ENCODE measurements around the gene BUD31.
"Not testable (repeated sequence)": the region's sequence is repeated elsewhere in the genome, so short reads cannot be mapped to it uniquely, and the experiment has no call there.

The BUD31 gene

DNA sequence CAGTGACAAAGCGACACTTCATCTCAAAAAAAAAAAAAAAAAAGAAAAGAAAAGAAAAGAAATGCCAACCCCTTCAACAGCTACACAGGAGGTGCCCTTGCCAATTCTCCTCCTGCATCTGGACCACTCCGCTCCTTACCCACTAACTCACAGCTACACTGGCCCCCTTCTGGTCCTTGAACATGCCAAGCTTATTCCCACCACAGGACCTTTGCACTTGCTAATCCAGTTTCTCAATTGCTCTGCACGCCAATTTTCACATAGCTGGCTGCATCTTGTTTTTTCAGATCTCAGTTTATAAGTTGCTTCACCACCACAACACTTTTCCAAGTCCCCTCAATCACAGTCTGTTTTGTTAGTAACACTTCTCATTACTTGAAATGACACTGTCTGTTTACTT lies 5.9 kb upstream of the BUD31 start:
- no peak for DNase-seq

GRCh38 chr7:99403764-99404163 lies 5.0 kb upstream of the BUD31 start:
- no peak for DNase-seq

- no peak for DNase-seq
These were observed 4.4 kb upstream of the BUD31 start for GRCh38 chr7:99404235-99404976.

GRCh38 chr7:99404977-99405320 lies 3.8 kb upstream of the BUD31 start:
- no peak for DNase-seq

GRCh38 chr7:99406557-99406956 lies 2.2 kb upstream of the BUD31 start:
- no peak for DNase-seq

DNA sequence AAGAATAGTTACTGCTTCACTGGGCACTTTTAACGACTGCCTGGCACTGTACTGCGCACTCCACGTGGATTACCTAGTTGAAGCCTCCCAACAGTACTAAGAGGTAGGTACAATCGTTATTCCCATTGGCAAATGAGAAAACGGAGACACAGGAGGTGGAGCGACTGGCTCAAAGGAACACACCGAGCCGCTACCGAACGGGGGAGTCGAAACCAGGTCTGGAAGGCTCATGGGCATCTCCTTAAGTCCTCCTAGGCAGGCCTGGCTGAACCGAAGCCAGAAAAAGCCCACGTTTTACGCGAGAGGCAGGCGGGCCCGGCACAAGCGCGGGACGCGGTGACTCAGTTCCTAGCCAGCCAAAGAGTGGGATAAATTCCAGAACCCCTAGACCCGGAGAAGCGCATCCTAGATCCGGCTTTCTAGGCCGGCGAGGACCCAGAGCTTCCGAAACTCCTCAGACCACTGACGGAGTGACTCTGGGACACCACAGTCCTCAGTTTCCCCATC lies 844 bp upstream of the BUD31 start:
- peak; percentile 37 for DNase-seq

- DNase-seq, result no peak
These were observed 413 bp downstream of the BUD31 start for GRCh38 chr7:99409192-99409572.

DNA sequence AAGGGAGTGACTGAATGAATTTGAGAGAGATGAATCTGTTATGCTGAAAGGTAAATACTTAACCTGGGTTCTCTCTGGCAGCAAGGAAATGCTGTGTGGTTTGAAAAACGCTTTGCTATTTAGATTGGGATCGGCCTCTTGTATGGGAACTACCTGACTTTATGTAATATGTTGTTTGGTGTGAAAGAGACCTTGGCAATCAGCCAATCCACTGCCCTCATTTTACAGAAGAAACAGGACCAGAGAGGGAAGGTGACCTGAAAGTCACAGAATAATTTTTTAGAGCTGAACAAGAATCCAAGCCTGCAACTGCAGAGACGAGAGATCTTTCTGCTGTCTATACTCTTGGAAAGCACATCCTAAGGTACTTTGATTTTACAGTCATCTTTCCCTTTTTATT lies 1.0 kb downstream of the BUD31 start:
- DNase-seq, result no peak

DNA sequence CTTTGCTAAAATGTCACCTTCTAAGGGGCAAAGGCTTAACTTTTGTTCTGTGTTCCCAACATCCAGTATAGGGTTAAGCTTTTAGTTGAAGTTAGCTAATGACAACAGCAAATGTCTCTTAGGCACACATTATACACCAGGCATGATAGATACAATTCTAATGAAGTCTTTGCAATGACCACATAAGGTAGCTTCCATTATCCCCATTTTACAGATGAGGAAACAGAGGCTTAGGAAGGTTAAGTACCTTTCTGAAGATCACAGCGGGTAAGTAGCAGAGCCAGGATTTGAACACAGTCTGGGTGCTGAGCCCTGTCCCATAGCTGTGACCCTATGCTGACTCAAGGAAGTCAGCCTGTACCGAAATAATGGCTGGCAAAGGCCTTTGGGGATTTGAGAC lies 1.9 kb downstream of the BUD31 start:
- no peak for DNase-seq

- DNase-seq, result peak; percentile 11
These were observed 6.9 kb downstream of the BUD31 start for GRCh38 chr7:99415513-99416127.

- DNase-seq, result no peak
These were observed 9.5 kb downstream of the BUD31 start for GRCh38 chr7:99418260-99418659.

GRCh38 chr7:99419323-99420021 lies 10.7 kb downstream of the BUD31 start:
- no peak for DNase-seq

GRCh38 chr7:99420213-99420612 lies 11.4 kb downstream of the BUD31 start:
- no peak for DNase-seq

DNA sequence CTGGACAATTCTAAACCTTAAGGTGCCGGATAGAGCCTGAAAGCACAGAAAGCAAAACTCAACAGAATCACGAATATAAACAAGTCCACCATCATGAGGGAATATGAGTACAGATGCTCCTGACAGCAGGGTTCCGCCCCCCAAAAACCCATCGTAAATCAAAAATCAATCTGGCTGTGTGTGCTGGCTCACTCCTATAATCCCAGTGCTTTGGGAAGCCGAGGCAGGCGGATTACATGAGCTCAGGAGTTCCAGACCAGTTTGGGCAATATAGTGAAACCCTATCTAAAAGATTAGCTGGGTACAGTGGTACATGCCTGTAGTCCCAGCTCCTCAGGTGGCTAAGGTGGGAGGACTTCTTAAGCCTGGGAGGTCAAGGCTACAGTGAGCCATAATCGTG lies 12.2 kb downstream of the BUD31 start:
- no peak for DNase-seq

DNA sequence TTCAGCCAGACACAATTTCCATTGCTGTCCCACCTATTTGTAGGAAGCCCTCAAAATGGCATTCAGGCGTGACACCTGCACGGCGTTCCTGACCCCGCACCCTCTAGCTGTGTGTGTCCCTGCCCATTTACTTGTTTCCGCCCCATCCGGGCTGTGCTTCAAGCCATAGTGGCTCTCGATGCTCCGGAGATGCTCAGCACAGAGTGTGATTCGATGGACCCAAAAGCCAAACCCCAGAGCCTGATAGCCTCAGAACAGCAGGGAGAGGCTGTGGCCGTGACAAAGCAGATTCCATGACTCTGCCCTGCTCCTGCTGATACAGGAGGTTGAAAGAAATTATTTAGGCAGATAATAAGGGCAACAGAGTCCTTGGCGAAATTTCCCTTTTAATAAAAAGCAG lies 13.4 kb downstream of the BUD31 start:
- no peak for DNase-seq

- DNase-seq, result no peak
These were observed 13.9 kb downstream of the BUD31 start for GRCh38 chr7:99422625-99423024.

DNA sequence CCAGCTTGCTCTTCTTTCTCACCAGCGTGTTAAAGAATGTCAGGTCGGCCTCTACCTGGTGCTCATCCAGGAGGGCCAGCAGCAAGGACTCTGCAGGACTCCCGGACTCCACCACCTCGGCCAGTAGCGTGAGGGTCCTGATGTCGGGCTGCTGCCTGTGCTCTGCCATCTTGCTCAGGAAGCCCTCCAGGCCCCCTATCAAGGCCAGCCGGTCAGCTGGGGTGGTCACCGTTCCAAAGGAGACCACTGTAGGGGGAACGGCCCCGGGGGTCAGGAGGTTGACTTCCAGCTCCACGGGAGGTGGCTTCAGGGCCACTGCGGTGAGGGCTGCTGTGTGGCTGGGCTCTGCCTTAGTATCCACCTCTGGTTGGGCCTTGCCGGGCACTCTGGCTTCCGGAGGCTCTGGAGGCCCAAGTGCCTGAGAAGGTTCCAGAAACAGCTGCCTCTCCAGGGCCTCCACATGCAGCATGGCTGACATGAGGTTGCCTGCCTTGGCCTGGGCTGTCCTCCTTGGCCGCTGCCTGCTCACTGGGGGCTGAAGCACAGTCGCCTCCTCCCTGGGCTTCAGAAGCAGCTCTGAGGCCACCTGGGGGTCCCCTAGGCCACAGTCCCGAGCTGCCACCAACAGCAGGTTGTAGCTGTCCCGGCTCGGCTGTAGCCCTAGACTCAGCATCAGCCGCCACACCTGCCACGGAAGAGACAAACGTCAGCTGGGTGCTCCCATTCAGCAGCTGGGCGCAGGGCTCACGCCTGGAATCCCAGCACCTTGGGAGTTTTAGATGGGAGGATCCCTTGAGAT lies 16.4 kb downstream of the BUD31 start:
- DNase-seq, result no peak

GRCh38 chr7:99428972-99429566 lies 20.3 kb downstream of the BUD31 start:
- no peak for DNase-seq

GRCh38 chr7:99429756-99430155 lies 21.0 kb downstream of the BUD31 start:
- no peak for DNase-seq

- DNase-seq, result not testable (repeated sequence)
These were observed 23.2 kb downstream of the BUD31 start for GRCh38 chr7:99431756-99432540.

DNA sequence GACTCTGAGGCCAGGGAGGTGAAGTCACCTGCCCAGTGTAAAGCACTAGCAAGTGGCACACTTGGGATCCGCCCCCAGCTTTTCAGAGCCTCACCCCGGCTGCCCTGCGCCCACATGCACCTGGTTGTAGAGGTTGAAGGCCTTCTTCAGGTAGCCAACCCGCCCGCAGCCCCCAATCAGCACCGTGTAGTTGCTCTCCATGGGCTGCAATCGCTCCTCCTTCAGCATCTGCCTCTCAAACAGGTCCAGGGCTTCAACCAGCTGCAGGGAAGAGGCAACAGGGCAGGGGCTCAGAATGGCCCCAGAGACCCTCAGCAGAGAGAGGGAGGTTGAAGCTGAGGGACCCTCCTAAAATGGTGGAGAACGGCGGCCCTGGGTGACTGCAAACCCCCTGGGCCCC lies 24.4 kb downstream of the BUD31 start:
- DNase-seq, result no peak

DNA sequence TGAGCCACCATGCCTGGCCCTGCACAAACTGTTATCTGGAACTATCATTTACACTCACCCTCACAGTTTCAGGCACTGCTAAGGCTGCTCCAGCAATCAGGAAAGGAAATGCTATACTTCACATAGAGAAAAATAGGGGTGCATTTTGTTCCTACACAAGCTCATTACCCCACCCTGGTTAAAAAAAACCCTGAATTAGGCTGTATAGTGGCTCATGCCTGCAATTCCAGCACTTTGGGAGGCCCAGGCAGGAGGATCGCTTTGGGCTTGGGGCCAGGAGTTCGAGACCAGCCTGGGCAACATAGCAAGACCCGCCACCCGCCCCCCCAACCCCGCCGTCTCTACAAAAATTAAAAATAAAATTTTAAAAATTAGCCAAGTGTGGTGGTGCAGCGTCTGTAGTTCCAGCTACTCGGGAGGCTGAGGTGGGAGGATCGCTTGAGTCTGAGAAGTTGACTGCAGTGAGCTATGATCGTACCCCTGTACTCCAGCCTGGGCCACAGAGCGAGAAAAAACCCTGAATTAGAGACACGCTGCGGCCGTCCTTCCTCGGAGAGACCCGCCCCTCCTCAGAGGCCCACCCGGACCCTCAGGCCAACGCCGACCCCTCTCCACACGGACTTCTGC lies 29.3 kb downstream of the BUD31 start:
- no peak for DNase-seq

Data from NK-92 treated with Interleukin-12 subunit alpha and Interleukin-12 subunit beta, amount 100 ng/mL, for 24 hours (cell line).